GM12892 (cell line): ENCODE measurements around the gene ARMC8.

Experiments
- POLR2A ChIP-seq: IDR thresholded peaks from 2 replicates; pipeline ENCODE4 v1.6.1; 2011; ENCODE audit warnings: low read depth, low read length, control low read depth
- POLR2AphosphoS5 ChIP-seq: IDR thresholded peaks from 2 replicates; pipeline ENCODE4 v1.6.1; 2011; ENCODE audit warnings: low read depth, low read length, control low read depth

GRCh38 chr3:138323971-138324370 lies 136.9 kb downstream of the ARMC8 start:
- TF ChIP-seq POLR2A (no peak), POLR2AphosphoS5 (no peak)
